Smooth muscle cell (in vitro differentiated cells): ENCODE results near the gene ADRB2. TPM values are rescaled to one million over a fixed set of nuclear protein-coding genes. Genes with fewer than 3 reads are reported as not detected.

ENCODE experiments used
- DNase-seq: peaks from one replicate; lab custom pipeline; 2025; ENCODE audit not compliant: unreplicated experiment; lab: John Stamatoyannopoulos, UW
- H2AFZ ChIP-seq: fragments of 200-600 bp; sonication (generic); 2 replicates; pipeline ENCODE4 v1.6.0; 2016; ENCODE audit warnings: antibody characterized with exemption, low read depth, mild to moderate bottlenecking
- H3F3A ChIP-seq: fragments of 200-600 bp; sonication (generic); 2 replicates; pipeline ENCODE4 v1.6.0; 2017; ENCODE audit warnings: antibody characterized with exemption, low read depth
- H3K27ac ChIP-seq: fragments of 200-600 bp; sonication (generic); 2 replicates; pipeline ENCODE4 v1.5.1; 2016; ENCODE audit warnings: low read depth, mild to moderate bottlenecking
- H3K27me3 ChIP-seq: fragments of 200-600 bp; sonication (generic); 2 replicates; pipeline ENCODE4 v1.6.1; 2016; ENCODE audit warnings: low read depth, mild to moderate bottlenecking
- H3K36me3 ChIP-seq: fragments of 200-600 bp; sonication (generic); 2 replicates; pipeline ENCODE4 v1.5.1; 2016; ENCODE audit warnings: low read depth
- H3K4me1 ChIP-seq: fragments of 200-600 bp; sonication (generic); 2 replicates; pipeline ENCODE4 v1.5.1; 2016; ENCODE audit warnings: low read depth
- H3K4me2 ChIP-seq: fragments of 200-600 bp; sonication (generic); 2 replicates; pipeline ENCODE4 v1.6.0; 2016; ENCODE audit warnings: mild to moderate bottlenecking
- H3K4me3 ChIP-seq: fragments of 200-600 bp; sonication (generic); 2 replicates; pipeline ENCODE4 v1.5.1; 2016; ENCODE audit warnings: mild to moderate bottlenecking
- H3K79me2 ChIP-seq: fragments of 200-600 bp; sonication (generic); 2 replicates; pipeline ENCODE4 v1.6.0; 2016; ENCODE audit warnings: low read depth, mild to moderate bottlenecking
- H3K9ac ChIP-seq: fragments of 200-600 bp; sonication (generic); 2 replicates; pipeline ENCODE4 v1.6.0; 2016; ENCODE audit warnings: low read depth
- H3K9me3 ChIP-seq: fragments of 200-600 bp; sonication (generic); replicated peaks from 2 replicates; pipeline ENCODE4 v1.5.1; 2016; ENCODE audit warnings: low read depth
- H4K20me1 ChIP-seq: fragments of 200-600 bp; sonication (generic); 2 replicates; pipeline ENCODE4 v1.6.0; 2016; ENCODE audit warnings: low read depth
- WGBS: methylation state at CpG from one replicate; pipeline ENCODE4 v1.1.7; 2016; ENCODE audit warnings: low lambda C conversion rate; 5-methylcytosine and 5-hydroxymethylcytosine counted together
- polyA plus RNA-seq: library from polyadenylated mRNA; unstranded; fragments of >200 nt; fragmentation: Nextera tagmentation; extraction: Ambion mirVana; gene quantifications from 2 replicates; pipeline ENCODE4 v1.2.1, GENCODE V29; 2016
- total RNA-seq: library from RNA; depleted of rRNA; stranded (reverse); fragments of >200 nt; gene quantifications from 2 replicates; pipeline ENCODE4 v1.2.3, GENCODE V29; 2014
- TF ChIP-seq, protein P1 (sequence below): fragments of 200-600 bp; sonication (generic); IDR thresholded peaks from 2 replicates; pipeline ENCODE4 v1.5.1; 2017; ENCODE audit warnings: borderline replicate concordance, mild to moderate bottlenecking, antibody characterized with exemption; ENCODE audit not compliant: insufficient read depth, poor library complexity, severe bottlenecking

ADRB2 gene
- total and polyA plus RNA-seq, 2 experiments from 2014 or later = 1.9 TPM

DNA sequence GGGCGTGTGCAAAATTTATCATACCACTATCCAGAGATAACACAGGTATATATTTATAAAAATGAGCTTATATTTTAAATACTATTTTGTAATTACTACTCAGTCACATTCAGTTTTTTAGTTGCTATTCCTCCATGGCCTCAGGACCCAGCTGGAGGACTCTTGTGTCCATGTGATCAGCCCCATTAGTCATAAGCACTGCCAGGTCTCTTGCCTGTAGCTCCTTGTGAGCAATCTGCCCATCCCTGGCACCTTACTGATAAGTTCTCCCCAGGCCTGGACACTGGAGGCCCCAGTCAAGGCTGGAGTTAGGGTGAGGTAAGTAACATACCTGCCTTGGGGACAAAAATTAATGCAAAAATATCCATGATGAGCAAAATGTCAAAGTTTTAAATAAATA, 29.5 kb upstream of the ADRB2 start:
- Histone ChIP-seq H3K9me3 (no peaks in the 10 kb centered on the region), H2AFZ (no peak overlapping the region), H3K79me2 (no peaks in the 10 kb centered on the region), H3K4me3 (no peak overlapping the region), H3K27me3 (no peaks in the 10 kb centered on the region), H3K36me3 (no peaks in the 10 kb centered on the region), H3K9ac (no peak overlapping the region), H3F3A (no peaks in the 10 kb centered on the region), H3K4me2 (no peak overlapping the region), H3K4me1 (no peaks in the 10 kb centered on the region), H4K20me1 (no peaks in the 10 kb centered on the region), H3K27ac (no peak overlapping the region)
- DNase-seq = no peak
- TF ChIP-seq, protein P1, sequence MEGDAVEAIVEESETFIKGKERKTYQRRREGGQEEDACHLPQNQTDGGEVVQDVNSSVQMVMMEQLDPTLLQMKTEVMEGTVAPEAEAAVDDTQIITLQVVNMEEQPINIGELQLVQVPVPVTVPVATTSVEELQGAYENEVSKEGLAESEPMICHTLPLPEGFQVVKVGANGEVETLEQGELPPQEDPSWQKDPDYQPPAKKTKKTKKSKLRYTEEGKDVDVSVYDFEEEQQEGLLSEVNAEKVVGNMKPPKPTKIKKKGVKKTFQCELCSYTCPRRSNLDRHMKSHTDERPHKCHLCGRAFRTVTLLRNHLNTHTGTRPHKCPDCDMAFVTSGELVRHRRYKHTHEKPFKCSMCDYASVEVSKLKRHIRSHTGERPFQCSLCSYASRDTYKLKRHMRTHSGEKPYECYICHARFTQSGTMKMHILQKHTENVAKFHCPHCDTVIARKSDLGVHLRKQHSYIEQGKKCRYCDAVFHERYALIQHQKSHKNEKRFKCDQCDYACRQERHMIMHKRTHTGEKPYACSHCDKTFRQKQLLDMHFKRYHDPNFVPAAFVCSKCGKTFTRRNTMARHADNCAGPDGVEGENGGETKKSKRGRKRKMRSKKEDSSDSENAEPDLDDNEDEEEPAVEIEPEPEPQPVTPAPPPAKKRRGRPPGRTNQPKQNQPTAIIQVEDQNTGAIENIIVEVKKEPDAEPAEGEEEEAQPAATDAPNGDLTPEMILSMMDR = no peak
- WGBS = 94% methylated on average over 1 of the region's 1 CpG

DNA sequence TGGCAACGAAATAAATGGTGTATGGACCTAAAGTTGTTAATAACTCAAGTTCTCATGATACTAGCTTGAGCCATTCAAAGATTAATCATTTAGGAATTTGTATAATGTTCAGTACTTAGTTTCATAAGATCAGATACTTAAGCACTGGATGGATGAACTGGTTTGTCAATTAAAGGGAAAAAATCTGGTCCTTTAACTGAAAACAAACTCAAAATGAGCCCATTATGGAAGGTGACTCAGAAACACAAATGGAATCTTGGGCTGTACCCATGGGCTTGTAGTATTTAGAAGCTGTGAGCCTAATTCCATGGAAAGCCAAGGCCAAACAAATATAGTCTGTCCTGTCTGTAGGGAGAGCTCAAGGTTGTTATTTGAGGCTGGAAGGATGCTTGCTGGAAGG, 27.6 kb upstream of the ADRB2 start:
- Histone ChIP-seq H3K79me2 (no peaks in the 10 kb centered on the region), H3F3A (no peaks in the 10 kb centered on the region), H3K27ac (no peak overlapping the region), H2AFZ (no peak overlapping the region), H4K20me1 (no peaks in the 10 kb centered on the region), H3K36me3 (no peaks in the 10 kb centered on the region), H3K9ac (no peak overlapping the region), H3K9me3 (no peaks in the 10 kb centered on the region), H3K4me1 (no peaks in the 10 kb centered on the region), H3K27me3 (no peaks in the 10 kb centered on the region), H3K4me2 (no peak overlapping the region), H3K4me3 (no peak overlapping the region)
- 96% methylated on average over 1 of the region's 1 CpG for WGBS
- TF ChIP-seq, protein P1 = no peak
- no peak for DNase-seq

DNA sequence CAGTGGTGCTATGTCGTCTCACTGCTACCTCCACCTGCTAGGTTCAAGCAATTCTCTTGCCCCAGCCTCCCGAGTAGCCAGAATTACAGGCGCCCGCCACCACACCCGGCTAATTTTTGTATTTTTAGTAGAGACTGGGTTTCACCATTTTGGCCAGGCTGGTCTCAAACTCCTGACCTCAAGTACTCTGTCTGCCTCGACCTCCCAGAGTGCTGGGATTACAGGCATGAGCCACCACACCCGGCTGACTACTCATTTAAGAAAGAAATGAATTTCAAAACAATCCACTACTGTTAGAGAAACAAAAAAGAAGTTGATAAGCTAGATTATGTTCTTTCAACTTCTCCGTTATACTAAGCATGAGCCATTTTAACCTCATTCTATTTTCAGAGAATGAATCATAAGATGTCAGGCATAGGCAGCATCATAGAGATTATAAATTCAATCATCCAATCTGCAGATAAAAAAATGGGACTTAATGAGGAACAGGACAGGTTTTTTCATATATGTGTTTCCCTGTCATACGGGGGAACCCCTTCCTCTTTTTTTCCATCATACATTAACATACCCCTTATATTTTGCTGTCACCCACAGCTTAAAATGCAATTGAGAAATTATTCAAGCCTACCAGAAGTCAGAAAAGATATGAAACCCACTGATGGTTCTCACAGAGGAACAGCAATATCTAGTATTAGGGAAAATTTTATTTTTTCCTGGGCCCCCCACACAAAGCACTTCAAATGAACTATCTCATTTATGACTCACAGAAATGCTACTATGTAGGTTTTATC, 26.5 kb upstream of the ADRB2 start:
- Histone ChIP-seq H2AFZ (no peak overlapping the region), H4K20me1 (no peaks in the 10 kb centered on the region), H3K27ac (no peak overlapping the region), H3F3A (peaks cover under 1% of the 10 kb centered on the region), H3K9ac (no peak overlapping the region), H3K9me3 (no peaks in the 10 kb centered on the region), H3K79me2 (no peaks in the 10 kb centered on the region), H3K36me3 (no peaks in the 10 kb centered on the region), H3K4me2 (no peak overlapping the region), H3K4me1 (no peaks in the 10 kb centered on the region), H3K27me3 (no peaks in the 10 kb centered on the region), H3K4me3 (no peak overlapping the region)
- TF ChIP-seq, protein P1 = no peak
- no peak for DNase-seq
- 79% methylated on average over 9 of the region's 9 CpGs for WGBS
